Uterus (tissue), 4 donors: ENCODE results near the gene ABLIM2. TPM values are rescaled to one million over a fixed set of nuclear protein-coding genes. Genes with fewer than 3 reads are reported as not detected.

ENCODE experiments used
- DNase-seq, 2 donors: peaks; one replicate each; pipeline ENCODE4 v3.0.0-alpha.2; 2019 to 2020
- H3K27ac ChIP-seq, 2 donors: fragments of 200-600 bp; sonication (generic); 1 replicate in 1 of 2; 2 replicates in 1 of 2; pipeline ENCODE4 v1.5.1; 2016 to 2018
- H3K27me3 ChIP-seq, 2 donors: fragments of 200-600 bp; sonication (generic); one replicate each; pipeline ENCODE4 v1.5.1; 2018 to 2019; ENCODE audit warnings: control low read depth in 1 of 2
- H3K36me3 ChIP-seq, 2 donors: fragments of 200-600 bp; sonication (generic); one replicate each; pipeline ENCODE4 v1.5.1; 2019; ENCODE audit warnings: control low read depth in 1 of 2
- H3K4me1 ChIP-seq, 2 donors: fragments of 200-600 bp; sonication (generic); one replicate each; pipeline ENCODE4 v1.5.1; 2018 to 2019; ENCODE audit warnings: control low read depth in 1 of 2
- H3K4me3 ChIP-seq, 2 donors: fragments of 200-600 bp; sonication (generic); 1 replicate in 1 of 2; 2 replicates in 1 of 2; pipeline ENCODE4 v1.5.1; 2018 to 2019; ENCODE audit warnings: mild to moderate bottlenecking in 1 of 2
- H3K9me3 ChIP-seq, 2 donors: fragments of 200-600 bp; sonication (generic); one replicate each; pipeline ENCODE4 v1.5.1; 2019; ENCODE audit warnings: control low read depth in 1 of 2
- CTCF ChIP-seq, 4 experiments: fragments of 200-600 bp in 2 of 4; fragments of 450-650 bp in 2 of 4; sonication (generic) in 2 of 4; IDR thresholded peaks; one replicate each; pipeline ENCODE4 v1.5.1; 2016 to 2019; ENCODE audit warnings: antibody characterized with exemption in 4 of 4, mild to moderate bottlenecking in 2 of 4, moderate library complexity in 1 of 4
- POLR2A ChIP-seq, 2 donors: fragments of 450-650 bp; IDR thresholded peaks; one replicate each; pipeline ENCODE4 v1.6.1; 2016; ENCODE audit warnings: antibody characterized with exemption in 2 of 2, mild to moderate bottlenecking in 1 of 2, moderate library complexity in 1 of 2
- intact Hi-C: fragments of 100-400 bp; cut with DNase I; formaldehyde crosslinking; loops from one replicate; pipeline ENCODE4 v1.15.1; 2023; ENCODE audit warnings: low total_unique reads
- total RNA-seq, 4 donors: library from RNA; depleted of rRNA in 3 of 4; stranded (reverse); fragments of >200 nt in 3 of 4; gene quantifications; one replicate each; pipeline versions ENCODE4 v1.1.0 to v1.2.4, GENCODE V29; 2014 to 2023
- donor health status: DM: yes; HTN: yes; CAD: no.

The ABLIM2 gene
- total RNA-seq, 4 donors from 2014 or later: 0.77 to 6.0 (median 1.5) TPM

GRCh38 chr4:8072235-8072968 is 86.2 kb downstream of the ABLIM2 start:
- Histone ChIP-seq H3K27ac (no peak overlapping the region), H3K27me3 (peaks cover 0 to 12% of the 10 kb centered on the region in 2 donors), H3K9me3 (no peaks in the 10 kb centered on the region), H3K4me3 (no peak overlapping the region), H3K36me3 (no peaks in the 10 kb centered on the region), H3K4me1 (no peaks in the 10 kb centered on the region)
- no peak for TF ChIP-seq CTCF (IDR thresholded peaks at IDR 0.05)
- TF ChIP-seq POLR2A (IDR thresholded peaks at IDR 0.05): no peak
- no peak for DNase-seq
- intact Hi-C loops: no loop called here

GRCh38 chr4:8071766-8072165 is 86.8 kb downstream of the ABLIM2 start:
- no peak for DNase-seq
- Histone ChIP-seq H3K9me3 (no peaks in the 10 kb centered on the region), H3K4me1 (no peaks in the 10 kb centered on the region), H3K36me3 (no peaks in the 10 kb centered on the region), H3K27me3 (peaks cover 0 to 12% of the 10 kb centered on the region in 2 donors), H3K27ac (no peak overlapping the region), H3K4me3 (no peak overlapping the region)
- intact Hi-C loops: no loop called here
- TF ChIP-seq CTCF (IDR thresholded peaks at IDR 0.05): no peak
- no peak for TF ChIP-seq POLR2A (IDR thresholded peaks at IDR 0.05)

- TF ChIP-seq POLR2A (IDR thresholded peaks at IDR 0.05) (no peak), CTCF (IDR thresholded peaks at IDR 0.05) (no peak)
- H3K36me3 ChIP-seq: no peaks in the 10 kb centered on the region
- intact Hi-C loops: no loop called here
- no peak overlapping the region for H3K27ac ChIP-seq
- no peak overlapping the region for H3K4me3 ChIP-seq
- no peak for DNase-seq
- H3K27me3 ChIP-seq: peaks cover 0 to 12% of the 10 kb centered on the region in 2 donors
- H3K9me3 ChIP-seq: no peaks in the 10 kb centered on the region
- no peaks in the 10 kb centered on the region for H3K4me1 ChIP-seq
Observed at GRCh38 chr4:8070736-8071718, 87.6 kb downstream of the ABLIM2 start.

GRCh38 chr4:8069102-8069752 is 89.4 kb downstream of the ABLIM2 start:
- no peaks in the 10 kb centered on the region for H3K9me3 ChIP-seq
- intact Hi-C loops: no loop called here
- no peak overlapping the region for H3K27ac ChIP-seq
- H3K4me1 ChIP-seq: no peaks in the 10 kb centered on the region
- DNase-seq: no peak
- no peaks in the 10 kb centered on the region for H3K36me3 ChIP-seq
- TF ChIP-seq POLR2A (IDR thresholded peaks at IDR 0.05): no peak
- no peak for TF ChIP-seq CTCF (IDR thresholded peaks at IDR 0.05)
- no peak overlapping the region for H3K4me3 ChIP-seq
- peaks cover 0 to 12% of the 10 kb centered on the region in 2 donors for H3K27me3 ChIP-seq
